ENCODE measurements around the gene CFAP74.

Gene CFAP74

GRCh38 chr1:1894354-1895059, 109.1 kb downstream of the CFAP74 start (continued):
- TF ChIP-seq, protein P1, sequence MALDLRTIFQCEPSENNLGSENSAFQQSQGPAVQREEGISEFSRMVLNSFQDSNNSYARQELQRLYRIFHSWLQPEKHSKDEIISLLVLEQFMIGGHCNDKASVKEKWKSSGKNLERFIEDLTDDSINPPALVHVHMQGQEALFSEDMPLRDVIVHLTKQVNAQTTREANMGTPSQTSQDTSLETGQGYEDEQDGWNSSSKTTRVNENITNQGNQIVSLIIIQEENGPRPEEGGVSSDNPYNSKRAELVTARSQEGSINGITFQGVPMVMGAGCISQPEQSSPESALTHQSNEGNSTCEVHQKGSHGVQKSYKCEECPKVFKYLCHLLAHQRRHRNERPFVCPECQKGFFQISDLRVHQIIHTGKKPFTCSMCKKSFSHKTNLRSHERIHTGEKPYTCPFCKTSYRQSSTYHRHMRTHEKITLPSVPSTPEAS (tag by site-specific recombination; IDR thresholded peaks at IDR 0.05): no peak
- no peak for TF ChIP-seq ZNF10 (tag by site-specific recombination; IDR thresholded peaks at IDR 0.05)
- no peak for TF ChIP-seq ZNF112 (tag by site-specific recombination; IDR thresholded peaks at IDR 0.05)
- no peak for TF ChIP-seq ZNF394 (tag by site-specific recombination; IDR thresholded peaks at IDR 0.05; ENCODE audit: borderline replicate concordance)
- no peak for TF ChIP-seq ZNF169 (tag by site-specific recombination; IDR thresholded peaks at IDR 0.05)
- no peak for TF ChIP-seq ZNF792 (tag by site-specific recombination; IDR thresholded peaks at IDR 0.05)
- TF ChIP-seq MYNN (tag by site-specific recombination; IDR thresholded peaks at IDR 0.05; ENCODE audit: borderline replicate concordance): no peak
- TF ChIP-seq ZNF214 (tag by site-specific recombination; IDR thresholded peaks at IDR 0.05; ENCODE audit: borderline replicate concordance): no peak
- TF ChIP-seq ZNF140 (tag by site-specific recombination; IDR thresholded peaks at IDR 0.05): no peak
- no peak for TF ChIP-seq ZNF138 (tag by site-specific recombination; IDR thresholded peaks at IDR 0.05; ENCODE audit: borderline replicate concordance)
- TF ChIP-seq, protein P2, sequence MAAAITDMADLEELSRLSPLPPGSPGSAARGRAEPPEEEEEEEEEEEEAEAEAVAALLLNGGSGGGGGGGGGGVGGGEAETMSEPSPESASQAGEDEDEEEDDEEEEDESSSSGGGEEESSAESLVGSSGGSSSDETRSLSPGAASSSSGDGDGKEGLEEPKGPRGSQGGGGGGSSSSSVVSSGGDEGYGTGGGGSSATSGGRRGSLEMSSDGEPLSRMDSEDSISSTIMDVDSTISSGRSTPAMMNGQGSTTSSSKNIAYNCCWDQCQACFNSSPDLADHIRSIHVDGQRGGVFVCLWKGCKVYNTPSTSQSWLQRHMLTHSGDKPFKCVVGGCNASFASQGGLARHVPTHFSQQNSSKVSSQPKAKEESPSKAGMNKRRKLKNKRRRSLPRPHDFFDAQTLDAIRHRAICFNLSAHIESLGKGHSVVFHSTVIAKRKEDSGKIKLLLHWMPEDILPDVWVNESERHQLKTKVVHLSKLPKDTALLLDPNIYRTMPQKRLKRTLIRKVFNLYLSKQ (tag by site-specific recombination; IDR thresholded peaks at IDR 0.05; ENCODE audit: borderline replicate concordance): no peak
- TF ChIP-seq IKZF3 (tag by site-specific recombination; IDR thresholded peaks at IDR 0.05): no peak
- TF ChIP-seq, protein P3, sequence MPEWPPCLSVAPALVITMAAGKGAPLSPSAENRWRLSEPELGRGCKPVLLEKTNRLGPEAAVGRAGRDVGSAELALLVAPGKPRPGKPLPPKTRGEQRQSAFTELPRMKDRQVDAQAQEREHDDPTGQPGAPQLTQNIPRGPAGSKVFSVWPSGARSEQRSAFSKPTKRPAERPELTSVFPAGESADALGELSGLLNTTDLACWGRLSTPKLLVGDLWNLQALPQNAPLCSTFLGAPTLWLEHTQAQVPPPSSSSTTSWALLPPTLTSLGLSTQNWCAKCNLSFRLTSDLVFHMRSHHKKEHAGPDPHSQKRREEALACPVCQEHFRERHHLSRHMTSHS (tag by site-specific recombination; IDR thresholded peaks at IDR 0.05): no peak
- TF ChIP-seq ZFP69B (tag by site-specific recombination; IDR thresholded peaks at IDR 0.05): no peak
- no peak for TF ChIP-seq ZNF629 (tag by site-specific recombination; IDR thresholded peaks at IDR 0.05)
- TF ChIP-seq, protein P4, sequence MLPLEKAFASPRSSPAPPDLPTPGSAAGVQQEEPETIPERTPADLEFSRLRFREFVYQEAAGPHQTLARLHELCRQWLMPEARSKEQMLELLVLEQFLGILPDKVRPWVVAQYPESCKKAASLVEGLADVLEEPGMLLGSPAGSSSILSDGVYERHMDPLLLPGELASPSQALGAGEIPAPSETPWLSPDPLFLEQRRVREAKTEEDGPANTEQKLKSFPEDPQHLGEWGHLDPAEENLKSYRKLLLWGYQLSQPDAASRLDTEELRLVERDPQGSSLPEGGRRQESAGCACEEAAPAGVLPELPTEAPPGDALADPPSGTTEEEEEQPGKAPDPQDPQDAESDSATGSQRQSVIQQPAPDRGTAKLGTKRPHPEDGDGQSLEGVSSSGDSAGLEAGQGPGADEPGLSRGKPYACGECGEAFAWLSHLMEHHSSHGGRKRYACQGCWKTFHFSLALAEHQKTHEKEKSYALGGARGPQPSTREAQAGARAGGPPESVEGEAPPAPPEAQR (tag by site-specific recombination; IDR thresholded peaks at IDR 0.05): no peak
- TF ChIP-seq, protein P5, sequence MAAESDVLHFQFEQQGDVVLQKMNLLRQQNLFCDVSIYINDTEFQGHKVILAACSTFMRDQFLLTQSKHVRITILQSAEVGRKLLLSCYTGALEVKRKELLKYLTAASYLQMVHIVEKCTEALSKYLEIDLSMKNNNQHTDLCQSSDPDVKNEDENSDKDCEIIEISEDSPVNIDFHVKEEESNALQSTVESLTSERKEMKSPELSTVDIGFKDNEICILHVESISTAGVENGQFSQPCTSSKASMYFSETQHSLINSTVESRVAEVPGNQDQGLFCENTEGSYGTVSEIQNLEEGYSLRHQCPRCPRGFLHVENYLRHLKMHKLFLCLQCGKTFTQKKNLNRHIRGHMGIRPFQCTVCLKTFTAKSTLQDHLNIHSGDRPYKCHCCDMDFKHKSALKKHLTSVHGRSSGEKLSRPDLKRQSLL (tag by site-specific recombination; IDR thresholded peaks at IDR 0.05): no peak
- TF ChIP-seq PRDM6 (tag by site-specific recombination; IDR thresholded peaks at IDR 0.05): no peak
- TF ChIP-seq, protein P6, sequence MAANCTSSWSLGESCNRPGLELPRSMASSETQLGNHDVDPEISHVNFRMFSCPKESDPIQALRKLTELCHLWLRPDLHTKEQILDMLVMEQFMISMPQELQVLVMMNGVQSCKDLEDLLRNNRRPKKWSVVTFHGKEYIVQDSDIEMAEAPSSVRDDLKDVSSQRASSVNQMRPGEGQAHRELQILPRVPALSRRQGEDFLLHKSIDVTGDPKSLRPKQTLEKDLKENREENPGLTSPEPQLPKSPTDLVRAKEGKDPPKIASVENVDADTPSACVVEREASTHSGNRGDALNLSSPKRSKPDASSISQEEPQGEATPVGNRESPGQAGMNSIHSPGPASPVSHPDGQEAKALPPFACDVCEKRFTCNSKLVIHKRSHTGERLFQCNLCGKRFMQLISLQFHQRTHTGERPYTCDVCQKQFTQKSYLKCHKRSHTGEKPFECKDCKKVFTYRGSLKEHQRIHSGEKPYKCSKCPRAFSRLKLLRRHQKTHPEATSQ (tag by site-specific recombination; IDR thresholded peaks at IDR 0.05): no peak
- no peak for TF ChIP-seq ZNF626 (tag by site-specific recombination; IDR thresholded peaks at IDR 0.05)
- TF ChIP-seq SP2 (tag by site-specific recombination; IDR thresholded peaks at IDR 0.05): peak; percentile 22; the same call in 1 of the 2 replicates
- TF ChIP-seq, protein P7, sequence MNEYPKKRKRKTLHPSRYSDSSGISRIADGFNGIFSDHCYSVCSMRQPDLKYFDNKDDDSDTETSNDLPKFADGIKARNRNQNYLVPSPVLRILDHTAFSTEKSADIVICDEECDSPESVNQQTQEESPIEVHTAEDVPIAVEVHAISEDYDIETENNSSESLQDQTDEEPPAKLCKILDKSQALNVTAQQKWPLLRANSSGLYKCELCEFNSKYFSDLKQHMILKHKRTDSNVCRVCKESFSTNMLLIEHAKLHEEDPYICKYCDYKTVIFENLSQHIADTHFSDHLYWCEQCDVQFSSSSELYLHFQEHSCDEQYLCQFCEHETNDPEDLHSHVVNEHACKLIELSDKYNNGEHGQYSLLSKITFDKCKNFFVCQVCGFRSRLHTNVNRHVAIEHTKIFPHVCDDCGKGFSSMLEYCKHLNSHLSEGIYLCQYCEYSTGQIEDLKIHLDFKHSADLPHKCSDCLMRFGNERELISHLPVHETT (tag by site-specific recombination; IDR thresholded peaks at IDR 0.05): no peak
